ENCODE results near the gene WSB2.

- TF ChIP-seq CTCF (conservative IDR thresholded peaks at IDR 0.05; ENCODE audit: low read depth, low read length) (peak; percentile 78), EZH2 (IDR thresholded peaks at IDR 0.05; ENCODE audit: low read length, unreplicated experiment) (no peak), EZH2phosphoT487 (IDR thresholded peaks at IDR 0.05; ENCODE audit: borderline replicate concordance, low read length) (no peak)
These were observed 26.4 kb downstream of the WSB2 start for GRCh38 chr12:118034429-118035189.

All from PC-3 (cell line).